Adrenal gland (tissue), 12 donors: ENCODE results near the gene EFCC1. TPM values are rescaled to one million over a fixed set of nuclear protein-coding genes. Genes with fewer than 3 reads are reported as not detected.

ENCODE experiments used
- DNase-seq, 7 donors: peaks; one replicate each; pipeline ENCODE4 v3.0.0-alpha.2; 2019 to 2020
- H3K27ac ChIP-seq, 5 donors: fragments of 200-600 bp; sonication (generic) in 4 of 5; 1 replicate in 3 of 5; 2 replicates in 2 of 5; pipeline versions ENCODE4 v1.5.1 to v1.8.0; 2016 to 2020; ENCODE audit warnings: mild to moderate bottlenecking in 1 of 5
- H3K27me3 ChIP-seq: fragments of 200-600 bp; 2 replicates; pipeline ENCODE4 v1.8.0; 2021
- H3K36me3 ChIP-seq, 2 donors: fragments of 200-600 bp; replicated peaks in 1 of 2; 1 replicate in 1 of 2; 2 replicates in 1 of 2; pipeline versions ENCODE4 v1.5.1 to v1.8.0; 2018 to 2022
- H3K4me1 ChIP-seq, 2 donors: fragments of 200-600 bp; replicated peaks in 1 of 2; 1 replicate in 1 of 2; 2 replicates in 1 of 2; pipeline versions ENCODE4 v1.5.1 to v1.8.0; 2018 to 2021
- H3K4me3 ChIP-seq, 4 donors: fragments of 200-600 bp; sonication (generic) in 3 of 4; one replicate each; pipeline ENCODE4 v1.5.1; 2016 to 2018
- H3K9me3 ChIP-seq, 3 donors: fragments of 200-600 bp; sonication (generic) in 1 of 3; replicated peaks in 1 of 3; 1 replicate in 2 of 3; 2 replicates in 1 of 3; pipeline versions ENCODE4 v1.5.1 to v1.8.0; 2016 to 2021
- POLR2A ChIP-seq, 2 donors: fragments of 450-650 bp; IDR thresholded peaks; one replicate each; pipeline ENCODE4 v1.6.1; 2017; ENCODE audit warnings: antibody characterized with exemption in 2 of 2, mild to moderate bottlenecking in 2 of 2, moderate library complexity in 1 of 2
- WGBS, 4 donors: extraction: QIAGEN DNeasy Blood & Tissue Kit in 2 of 4; methylation state at CpG; one replicate each; pipeline versions ENCODE4 v1.1.5 to v1.1.7; 2013 to 2017; 5-methylcytosine and 5-hydroxymethylcytosine counted together
- intact Hi-C, 2 donors: fragments of 100-400 bp; cut with DNase I; formaldehyde crosslinking; loops; one replicate each; pipeline versions ENCODE4 v1.14.1 to v1.15.0; 2022 to 2023
- polyA plus RNA-seq, 3 donors: library from polyadenylated mRNA; stranded (reverse); fragments of 200-250 nt in 2 of 3; fragments of 350-450 nt in 1 of 3; fragmentation: Illumina TruSeq in 1 of 3; extraction: RNeasy Lipid Tissue Mini Kit (QIAGEN cat#74804) in 1 of 3; gene quantifications; one replicate each; pipeline ENCODE4 v1.2.3, GENCODE V29; 2013 to 2014
- total RNA-seq, 9 donors: library from RNA; depleted of rRNA in 4 of 9; stranded (reverse); fragments of >200 nt in 4 of 9; fragments of 120-200 nt in 1 of 9; fragmentation: NEBNext Ultra II Directional in 1 of 9; extraction: Animal tissue kit (Norgen Biotek cat#: 25700) in 1 of 9; gene quantifications; one replicate each; pipeline versions ENCODE4 v1.1.0 to v1.2.4, GENCODE V29; 2013 to 2023
- TF ChIP-seq, protein P1 (sequence below), 6 experiments: fragments of 450-650 bp in 4 of 6; fragments of 200-600 bp in 2 of 6; sonication (generic) in 1 of 6; IDR thresholded peaks; 1 replicate in 5 of 6; 2 replicates in 1 of 6; pipeline versions ENCODE4 v1.5.1 to v1.8.0; 2016 to 2021; ENCODE audit warnings: antibody characterized with exemption in 6 of 6, mild to moderate bottlenecking in 2 of 6, moderate library complexity in 1 of 6
- donor health status: healthy with polysubstance abuse.
- donor health status: Bipolar disorder and iron deficiency.
- donor health status: DM: yes; HTN: yes; CAD: no.
- donor health status: DM: no; HTN: no; CAD: no.
- donor health status: DM: no; HTN: no; CAD: no.
- donor health status: DM: yes; HTN: yes; CAD: no.

EFCC1 gene
- total and polyA plus RNA-seq, 12 donors, result 0.46 to 6.0 (median 1.8) TPM

DNA sequence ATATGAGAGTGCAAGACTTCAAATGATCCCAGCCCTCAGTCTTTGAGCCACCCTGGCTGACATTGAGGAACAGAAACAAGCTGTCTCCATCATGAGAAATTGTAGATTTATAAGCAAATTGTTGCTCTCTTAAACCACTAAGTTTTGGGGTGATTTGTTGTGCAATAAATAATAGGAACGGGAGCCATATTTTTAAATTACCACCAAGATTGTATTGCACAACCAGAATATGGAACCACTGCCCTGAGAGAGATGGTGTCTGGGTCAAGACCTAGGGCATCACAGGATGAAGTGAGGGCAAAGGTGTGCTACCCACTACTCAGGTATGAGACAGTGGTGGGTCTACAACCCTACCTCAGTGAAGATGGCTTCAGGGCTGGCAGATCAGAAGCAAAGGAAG is 4.9 kb upstream of the EFCC1 start:
- intact Hi-C loops, result no loop called here
- H3K27ac ChIP-seq, result no peak overlapping the region
- DNase-seq, result no peak
- TF ChIP-seq, protein P1, sequence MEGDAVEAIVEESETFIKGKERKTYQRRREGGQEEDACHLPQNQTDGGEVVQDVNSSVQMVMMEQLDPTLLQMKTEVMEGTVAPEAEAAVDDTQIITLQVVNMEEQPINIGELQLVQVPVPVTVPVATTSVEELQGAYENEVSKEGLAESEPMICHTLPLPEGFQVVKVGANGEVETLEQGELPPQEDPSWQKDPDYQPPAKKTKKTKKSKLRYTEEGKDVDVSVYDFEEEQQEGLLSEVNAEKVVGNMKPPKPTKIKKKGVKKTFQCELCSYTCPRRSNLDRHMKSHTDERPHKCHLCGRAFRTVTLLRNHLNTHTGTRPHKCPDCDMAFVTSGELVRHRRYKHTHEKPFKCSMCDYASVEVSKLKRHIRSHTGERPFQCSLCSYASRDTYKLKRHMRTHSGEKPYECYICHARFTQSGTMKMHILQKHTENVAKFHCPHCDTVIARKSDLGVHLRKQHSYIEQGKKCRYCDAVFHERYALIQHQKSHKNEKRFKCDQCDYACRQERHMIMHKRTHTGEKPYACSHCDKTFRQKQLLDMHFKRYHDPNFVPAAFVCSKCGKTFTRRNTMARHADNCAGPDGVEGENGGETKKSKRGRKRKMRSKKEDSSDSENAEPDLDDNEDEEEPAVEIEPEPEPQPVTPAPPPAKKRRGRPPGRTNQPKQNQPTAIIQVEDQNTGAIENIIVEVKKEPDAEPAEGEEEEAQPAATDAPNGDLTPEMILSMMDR (IDR thresholded peaks at IDR 0.05), result no peak
- TF ChIP-seq POLR2A (IDR thresholded peaks at IDR 0.05), result no peak
- H3K4me3 ChIP-seq, result no peak overlapping the region
- WGBS, 4 donors, result 52 to 78% (median 76%) methylated on average over 1 of the region's 1 CpG
- no peaks in the 10 kb centered on the region for H3K36me3 ChIP-seq
- peaks cover 0 to 14% of the 10 kb centered on the region in 2 donors for H3K4me1 ChIP-seq
- peaks cover 11% of the 10 kb centered on the region for H3K27me3 ChIP-seq
- H3K9me3 ChIP-seq, result no peaks in the 10 kb centered on the region

DNA sequence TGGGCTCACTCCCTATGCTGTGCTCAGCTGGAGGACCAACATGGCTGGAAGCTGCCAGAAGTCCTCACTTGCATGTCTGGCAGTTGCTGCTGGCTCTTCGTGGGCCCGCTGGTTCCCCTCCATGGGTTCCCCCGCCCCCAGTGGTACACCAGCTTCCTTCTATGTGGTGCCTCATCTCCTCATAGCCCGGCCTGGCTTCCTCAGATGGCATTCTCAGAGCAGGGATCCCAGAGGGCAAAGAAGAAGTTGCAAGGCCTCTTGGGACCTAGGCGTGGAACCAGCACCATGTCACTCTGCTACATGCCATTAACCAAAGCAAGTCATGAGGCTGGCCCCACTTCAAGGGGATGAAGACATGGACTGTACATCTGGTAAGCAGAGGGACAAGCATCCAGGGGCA is 4.4 kb upstream of the EFCC1 start:
- DNase-seq, result no peak
- Histone ChIP-seq H3K4me1 (peaks cover 0 to 16% of the 10 kb centered on the region in 2 donors), H3K4me3 (no peak overlapping the region), H3K27me3 (peaks cover 16% of the 10 kb centered on the region), H3K36me3 (no peaks in the 10 kb centered on the region), H3K27ac (no peak overlapping the region), H3K9me3 (no peaks in the 10 kb centered on the region)
- intact Hi-C loops, result no loop called here
- WGBS, 4 donors, result 78 to 91% (median 86%) methylated on average over 4 to 5 of the region's 5 CpGs
- no peak for TF ChIP-seq POLR2A (IDR thresholded peaks at IDR 0.05)
- TF ChIP-seq, protein P1 (IDR thresholded peaks at IDR 0.05), result no peak

DNA sequence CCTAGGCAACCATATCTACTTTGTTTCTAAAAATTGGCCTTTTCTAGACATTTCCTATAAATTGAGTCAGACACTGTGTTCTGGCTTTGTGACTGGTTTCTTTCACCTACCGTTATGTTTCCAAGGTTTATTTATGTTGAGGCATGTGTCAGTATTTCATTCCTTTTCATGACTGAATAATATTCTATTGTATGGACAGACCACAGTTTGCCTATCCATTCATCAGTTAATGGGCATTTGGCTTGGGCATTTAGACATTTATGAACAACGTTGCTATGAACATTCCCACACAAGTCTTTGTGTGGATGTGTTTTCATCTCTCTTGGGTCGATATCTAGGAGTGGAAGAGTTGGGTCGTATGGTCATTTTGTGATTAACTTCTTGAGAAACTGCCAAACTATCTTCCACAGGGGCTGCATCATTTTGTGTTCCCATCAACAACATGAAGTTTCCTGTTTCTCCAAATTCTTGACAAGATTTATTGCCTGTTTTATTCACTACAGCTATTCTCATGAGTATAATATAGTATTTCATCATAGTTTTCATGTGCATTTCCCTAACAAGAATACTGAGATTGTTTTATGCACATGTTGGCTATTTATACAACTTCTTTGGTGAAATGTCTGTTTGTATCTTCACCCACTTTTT is 3.5 kb upstream of the EFCC1 start:
- no peak for TF ChIP-seq POLR2A (IDR thresholded peaks at IDR 0.05)
- TF ChIP-seq, protein P1 (IDR thresholded peaks at IDR 0.05), result no peak
- WGBS, 4 donors, result 57 to 62% (median 57%) methylated on average over 4 of the region's 4 CpGs
- peaks cover 0 to 18% of the 10 kb centered on the region in 2 donors for H3K4me1 ChIP-seq
- no peak overlapping the region for H3K27ac ChIP-seq
- intact Hi-C loops, result no loop called here
- DNase-seq, result no peak
- H3K9me3 ChIP-seq, result no peaks in the 10 kb centered on the region
- H3K4me3 ChIP-seq, result no peak overlapping the region
- H3K27me3 ChIP-seq, result peaks cover 25% of the 10 kb centered on the region
- H3K36me3 ChIP-seq, result no peaks in the 10 kb centered on the region

DNA sequence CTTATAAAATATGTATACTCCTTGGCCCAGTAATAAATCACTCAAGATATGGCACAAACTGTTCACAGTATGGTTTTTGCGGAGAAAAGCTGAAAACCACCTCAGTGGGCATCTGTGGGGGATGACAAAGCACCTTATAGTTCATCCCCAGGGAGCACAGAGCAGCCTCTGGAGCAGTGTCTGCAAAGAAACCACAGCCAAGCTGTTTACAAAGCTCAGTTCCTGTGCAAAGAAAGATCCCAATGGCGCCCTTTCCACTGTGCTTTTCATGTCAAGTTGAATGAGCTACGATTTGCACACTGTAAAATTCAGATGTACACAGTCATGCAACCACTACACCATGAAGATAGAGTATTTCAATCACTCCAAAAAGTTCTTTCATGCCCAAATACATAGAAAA is 2.5 kb upstream of the EFCC1 start:
- 64 to 77% (median 71%) methylated on average over 3 of the region's 3 CpGs for WGBS, 4 donors
- Histone ChIP-seq H3K9me3 (no peaks in the 10 kb centered on the region), H3K36me3 (no peaks in the 10 kb centered on the region), H3K4me1 (peaks cover 0 to 16% of the 10 kb centered on the region in 2 donors), H3K4me3 (no peak overlapping the region), H3K27me3 (peaks cover 35% of the 10 kb centered on the region), H3K27ac (no peak overlapping the region)
- no peak for TF ChIP-seq POLR2A (IDR thresholded peaks at IDR 0.05)
- TF ChIP-seq, protein P1 (IDR thresholded peaks at IDR 0.05), result no peak
- intact Hi-C loops, result no loop called here
- DNase-seq, result no peak
